Measurements from ENCODE around the gene CRYZL1.

GRCh38 chr21:33682992-33683627, 41.6 kb upstream of the CRYZL1 start:
- TF ChIP-seq EZH2 (IDR thresholded peaks at IDR 0.05; ENCODE audit: borderline replicate concordance, low read depth, low read length, severe bottlenecking) (no peak), CTCF (IDR thresholded peaks at IDR 0.05; ENCODE audit: borderline replicate concordance, extremely low read depth, low read length, poor library complexity, severe bottlenecking) (no peak)
